Rectal smooth muscle tissue (tissue), 1 donor: Measurements from ENCODE around the gene THSD8.
A peak's percentile ranks its signal among the peaks of the same experiment; 100 is the strongest.

Source experiments
- H3K27ac ChIP-seq: one replicate; pipeline ENCODE4 v1.7.0; 2013; ENCODE audit warnings: low read depth, low read length, inconsistent platforms
- H3K27me3 ChIP-seq: one replicate; pipeline ENCODE4 v1.7.0; 2013; ENCODE audit warnings: low read length; ENCODE audit not compliant: control insufficient read depth, insufficient read depth
- H3K36me3 ChIP-seq: one replicate; pipeline ENCODE4 v1.7.0; 2013; ENCODE audit warnings: low read length; ENCODE audit not compliant: control insufficient read depth, insufficient read depth
- H3K4me1 ChIP-seq: one replicate; pipeline ENCODE4 v1.7.0; 2013; ENCODE audit warnings: low read length; ENCODE audit not compliant: control insufficient read depth, insufficient read depth
- H3K4me3 ChIP-seq: one replicate; pipeline ENCODE4 v1.7.0; 2013; ENCODE audit warnings: low read length
- H3K9ac ChIP-seq: one replicate; pipeline ENCODE4 v1.7.0; 2013; ENCODE audit warnings: low read length

Gene THSD8

DNA sequence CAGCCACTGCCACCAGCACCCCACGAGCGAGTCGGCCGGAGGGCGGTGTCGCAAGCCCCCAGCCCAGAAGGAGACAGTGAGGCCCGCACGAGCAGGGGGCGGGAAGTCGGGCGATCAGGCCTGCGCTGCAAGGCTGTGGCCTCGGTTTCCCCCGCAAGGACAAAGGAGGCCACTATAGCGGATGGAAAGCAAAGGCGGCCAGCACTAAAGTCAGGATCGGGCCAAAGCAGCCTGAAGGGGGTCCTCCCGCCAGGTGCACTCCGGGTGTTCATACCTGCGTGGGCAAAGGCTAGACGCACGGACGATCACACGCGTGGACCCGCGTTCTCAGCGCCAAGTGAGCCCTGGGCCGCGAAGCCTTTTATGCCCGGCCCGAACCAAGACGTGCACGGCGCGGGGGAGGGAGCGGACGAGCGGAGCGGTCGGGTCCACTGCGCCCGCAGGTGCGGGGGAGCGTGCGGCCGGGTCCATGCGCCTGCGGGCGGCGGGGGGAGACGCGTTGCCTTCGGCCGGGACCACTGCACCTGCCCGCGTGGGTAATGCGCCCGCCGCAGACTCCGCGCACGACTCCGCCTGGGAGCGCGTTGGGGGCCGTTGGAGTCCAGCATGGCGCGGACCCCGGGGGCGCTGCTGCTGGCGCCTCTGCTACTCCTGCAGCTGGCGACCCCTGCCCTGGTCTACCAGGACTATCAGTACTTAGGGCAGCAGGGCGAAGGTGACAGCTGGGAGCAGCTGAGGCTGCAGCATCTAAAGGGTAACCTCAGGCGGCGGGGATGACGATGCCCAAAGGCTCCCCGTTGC is at the start of gene THSD8, which contains the start of gene PRDX2:
THSD8 (plus strand) TSS at position 604 of the 801 bp plus-strand sequence; CDS start at position 607, 3 bp downstream.
PRDX2 (minus strand) TSS at position 335 of the 801 bp plus-strand sequence. CDS start 539 bp downstream, outside the sequence.
- H3K4me1 ChIP-seq = peaks cover under 1% of the 10 kb centered on the region
- peak within 1 kb of the TSS; percentile 85 for H3K4me3 ChIP-seq
- H3K36me3 ChIP-seq = peaks cover 12% of the 10 kb centered on the region
- peak within 1 kb of the TSS; percentile 71 for H3K9ac ChIP-seq
- H3K27me3 ChIP-seq = no peaks in the 10 kb centered on the region
- H3K27ac ChIP-seq = peak within 1 kb of the TSS; percentile 64

- Histone ChIP-seq H3K36me3 (no peaks in the 10 kb centered on the region), H3K27me3 (peaks cover 4% of the 10 kb centered on the region), H3K27ac (no peak overlapping the region), H3K4me1 (no peaks in the 10 kb centered on the region), H3K9ac (no peak overlapping the region), H3K4me3 (no peak overlapping the region)
These were observed 47.2 kb upstream of the THSD8 start for GRCh38 chr19:12754465-12755196.

GRCh38 chr19:12756150-12756883 is 45.6 kb upstream of the THSD8 start:
- peaks cover 4% of the 10 kb centered on the region for H3K27me3 ChIP-seq
- H3K4me3 ChIP-seq = no peak overlapping the region
- no peaks in the 10 kb centered on the region for H3K36me3 ChIP-seq
- no peak overlapping the region for H3K27ac ChIP-seq
- no peak overlapping the region for H3K9ac ChIP-seq
- H3K4me1 ChIP-seq = no peaks in the 10 kb centered on the region

GRCh38 chr19:12757544-12758274 is 44.2 kb upstream of the THSD8 start:
- Histone ChIP-seq H3K4me1 (no peaks in the 10 kb centered on the region), H3K9ac (no peak overlapping the region)

DNA sequence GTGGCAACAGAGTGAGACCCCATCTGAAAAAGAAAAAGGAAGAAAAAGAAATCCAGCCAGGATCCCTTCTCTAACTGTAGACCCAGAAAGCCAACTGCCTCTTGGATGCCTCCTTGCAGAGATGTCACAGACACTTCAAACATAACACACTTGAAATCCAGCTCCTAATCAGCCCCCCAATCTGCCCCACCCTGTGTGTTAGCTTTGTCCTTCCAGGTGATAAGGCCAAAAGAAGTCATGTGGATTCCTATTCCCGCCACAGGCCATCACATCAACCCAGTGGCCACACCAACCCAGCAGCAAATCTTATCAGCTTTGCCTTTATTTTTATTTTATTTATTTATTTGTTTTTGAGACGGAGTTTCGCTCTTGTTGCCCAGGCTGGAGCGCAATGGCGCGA is 42.2 kb upstream of the THSD8 start:
- Histone ChIP-seq H3K9ac (no peak overlapping the region), H3K27ac (no peak overlapping the region), H3K4me3 (no peak overlapping the region), H3K36me3 (peaks cover 4% of the 10 kb centered on the region), H3K27me3 (no peaks in the 10 kb centered on the region), H3K4me1 (no peaks in the 10 kb centered on the region)

More at GRCh38 chr19:12757544-12758274, 44.2 kb upstream of the THSD8 start:
- H3K4me3 ChIP-seq = peak overlapping the region; percentile 51
- H3K27me3 ChIP-seq = no peaks in the 10 kb centered on the region
- no peak overlapping the region for H3K27ac ChIP-seq
- no peaks in the 10 kb centered on the region for H3K36me3 ChIP-seq

DNA sequence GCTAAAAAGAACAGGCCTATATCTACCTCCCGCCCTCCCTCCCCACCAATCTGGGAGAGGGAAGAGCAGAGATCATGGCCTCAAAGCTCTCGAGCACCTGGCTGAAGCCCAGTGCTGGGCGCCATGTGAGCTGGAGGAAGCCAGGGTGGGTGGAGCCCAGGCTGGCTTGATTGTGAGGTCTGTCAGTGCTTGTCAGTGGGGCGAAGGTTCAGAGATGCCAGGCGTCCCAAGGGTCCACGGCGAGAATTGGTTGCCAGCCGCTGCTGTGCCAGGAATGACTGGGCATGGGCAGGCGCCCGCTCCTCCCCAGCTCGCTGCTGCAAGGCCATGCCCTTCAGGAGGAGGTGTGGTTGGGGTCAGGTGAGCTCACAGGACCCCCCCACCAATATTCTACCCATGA is 38.8 kb upstream of the THSD8 start:
- peaks cover 4% of the 10 kb centered on the region for H3K36me3 ChIP-seq
- H3K4me1 ChIP-seq = peaks cover 2% of the 10 kb centered on the region
- no peak overlapping the region for H3K27ac ChIP-seq
- no peak overlapping the region for H3K4me3 ChIP-seq
- no peaks in the 10 kb centered on the region for H3K27me3 ChIP-seq
- H3K9ac ChIP-seq = no peak overlapping the region

DNA sequence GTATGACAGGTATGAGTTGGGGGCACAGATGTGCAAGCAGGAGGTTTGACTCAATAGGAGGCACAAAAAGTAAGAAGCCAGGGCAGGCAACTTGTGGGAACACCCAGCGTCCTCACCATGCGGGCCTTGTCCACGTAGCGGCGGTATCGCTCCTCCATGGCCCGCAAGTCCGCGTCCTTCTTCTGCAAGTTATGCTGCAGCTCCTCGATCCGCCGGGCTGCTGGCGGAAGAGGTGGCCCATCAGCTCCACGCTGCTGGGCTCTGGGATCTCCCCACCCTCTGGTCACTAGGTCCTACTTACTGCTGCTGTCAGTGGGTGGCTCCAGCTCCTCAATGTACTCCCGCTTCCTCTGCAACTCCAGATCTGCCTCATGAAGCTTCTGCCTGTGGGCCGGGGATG is 37.2 kb upstream of the THSD8 start:
- Histone ChIP-seq H3K9ac (no peak overlapping the region), H3K27me3 (no peaks in the 10 kb centered on the region), H3K4me1 (peaks cover 2% of the 10 kb centered on the region), H3K36me3 (peaks cover 4% of the 10 kb centered on the region), H3K4me3 (no peak overlapping the region), H3K27ac (no peak overlapping the region)

DNA sequence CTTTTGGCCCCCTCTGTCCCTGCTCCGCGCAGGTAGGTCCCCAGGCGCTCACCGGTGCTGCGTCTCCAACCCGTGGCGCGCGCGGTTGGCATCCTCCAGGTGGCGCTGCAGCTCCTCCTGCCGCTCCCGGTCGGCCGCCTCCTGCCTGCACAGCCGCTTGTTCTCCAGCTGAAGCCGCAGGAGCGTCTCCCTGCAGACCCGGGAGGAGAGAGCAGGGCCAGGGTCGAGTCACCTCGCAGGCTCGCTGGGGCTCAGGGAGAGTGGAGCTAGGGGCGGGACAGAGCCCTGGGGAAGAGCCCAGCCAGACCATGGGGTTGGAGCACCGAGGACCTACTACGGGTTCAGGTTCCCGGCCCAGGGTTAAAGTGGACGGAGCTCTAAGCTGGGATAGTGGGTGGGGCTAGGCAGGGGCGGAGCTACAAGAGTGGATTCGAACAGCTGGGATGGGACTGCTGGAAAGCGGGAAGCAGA is 35.8 kb upstream of the THSD8 start:
- H3K4me1 ChIP-seq = peaks cover 2% of the 10 kb centered on the region
- H3K4me3 ChIP-seq = peak overlapping the region; percentile 70
- peak overlapping the region; percentile 61 for H3K27ac ChIP-seq
- no peaks in the 10 kb centered on the region for H3K27me3 ChIP-seq
- peaks cover 6% of the 10 kb centered on the region for H3K36me3 ChIP-seq
- H3K9ac ChIP-seq = no peak overlapping the region

DNA sequence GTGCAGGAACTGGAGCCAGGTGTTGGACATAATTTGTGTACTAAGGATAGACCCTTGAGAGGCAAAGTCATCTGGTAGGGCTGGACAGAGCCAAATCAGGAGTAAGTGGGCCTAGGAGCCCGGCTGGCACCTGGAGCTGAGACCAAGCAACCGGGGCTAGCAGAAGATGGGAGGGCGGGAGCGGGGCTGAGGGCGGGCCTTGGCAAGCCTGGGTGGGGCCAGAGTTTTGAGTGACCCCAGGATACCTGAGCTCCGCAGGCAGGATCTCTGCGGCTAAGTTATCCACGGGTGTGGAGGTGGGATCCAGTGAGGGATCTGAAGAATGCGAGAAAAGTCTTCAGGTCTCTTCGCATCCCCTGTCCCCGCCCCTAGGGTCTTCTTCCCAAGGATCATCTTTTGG is 34.7 kb upstream of the THSD8 start:
- peaks cover 6% of the 10 kb centered on the region for H3K36me3 ChIP-seq
- H3K4me1 ChIP-seq = peaks cover 2% of the 10 kb centered on the region
- no peak overlapping the region for H3K9ac ChIP-seq
- H3K4me3 ChIP-seq = no peak overlapping the region
- H3K27me3 ChIP-seq = no peaks in the 10 kb centered on the region
- H3K27ac ChIP-seq = no peak overlapping the region

DNA sequence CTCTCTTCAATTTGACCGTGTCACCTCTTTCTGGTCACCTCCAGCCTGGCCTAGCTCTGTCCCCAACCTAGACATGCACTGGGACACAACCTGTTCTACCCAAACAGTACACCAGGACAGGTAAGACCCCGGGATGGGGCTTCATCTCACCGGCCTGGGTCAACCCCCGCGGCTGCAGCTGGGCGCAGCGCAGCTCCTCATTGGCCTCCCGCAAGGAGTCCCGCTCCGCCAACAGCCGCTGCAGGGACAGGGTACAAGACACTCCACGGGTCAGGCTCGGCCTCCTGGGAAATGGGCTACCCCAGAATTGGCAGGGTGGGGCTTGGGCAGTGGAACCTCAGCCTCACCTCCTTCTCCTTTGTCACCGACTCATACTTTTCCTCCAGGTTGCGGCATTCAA is 34.2 kb upstream of the THSD8 start:
- Histone ChIP-seq H3K27ac (no peak overlapping the region), H3K4me3 (no peak overlapping the region), H3K9ac (no peak overlapping the region), H3K27me3 (no peaks in the 10 kb centered on the region), H3K36me3 (peaks cover 6% of the 10 kb centered on the region), H3K4me1 (peaks cover 2% of the 10 kb centered on the region)

GRCh38 chr19:12769689-12770088 is 32.2 kb upstream of the THSD8 start:
- Histone ChIP-seq H3K9ac (no peak overlapping the region), H3K4me3 (no peak overlapping the region), H3K4me1 (peaks cover 2% of the 10 kb centered on the region), H3K36me3 (peaks cover 2% of the 10 kb centered on the region), H3K27me3 (no peaks in the 10 kb centered on the region), H3K27ac (no peak overlapping the region)
